CD1c-positive myeloid dendritic cell (primary cell): ENCODE data around the gene CHAT.
"Not testable (repeated sequence)": the region's sequence is repeated elsewhere in the genome, so short reads cannot be mapped to it uniquely, and the experiment has no call there.

Experiments used
- DNase-seq: peaks from one replicate; pipeline ENCODE4 v3.0.0-alpha.2; 2016; ENCODE audit errors: extremely low spot score

CHAT gene

DNA sequence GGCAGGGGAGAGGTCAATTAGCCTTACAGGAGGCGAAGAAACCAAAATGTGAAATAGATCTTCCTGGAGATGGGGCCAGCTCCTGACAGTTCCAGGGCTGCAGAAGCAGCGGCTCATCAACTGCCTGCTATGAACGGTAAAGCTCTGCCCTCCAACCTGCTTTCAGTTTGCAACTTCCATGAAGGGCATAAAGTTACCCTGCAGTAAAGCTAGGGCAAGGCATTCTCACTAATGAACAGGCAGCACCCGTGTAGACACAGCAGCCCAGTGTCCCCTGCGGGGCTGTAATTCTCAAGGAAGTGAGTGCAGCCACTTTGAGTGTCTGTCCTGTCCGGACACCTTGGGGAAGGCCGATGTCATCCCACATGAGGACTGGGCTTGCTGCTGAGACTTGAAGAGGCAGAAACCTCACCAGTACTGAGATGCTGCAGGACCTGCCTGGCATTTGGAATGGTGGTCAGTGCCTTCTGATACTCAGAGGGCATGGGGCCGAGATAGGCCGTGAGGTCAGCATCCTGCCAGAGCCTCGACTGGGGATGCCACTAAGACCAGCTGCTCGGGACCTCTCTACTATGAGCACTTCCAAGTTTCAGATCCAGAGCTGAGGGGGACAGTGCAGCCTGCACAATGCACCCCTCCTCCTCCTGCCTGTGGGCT lies 39.6 kb downstream of the CHAT start:
- no peak for DNase-seq

DNA sequence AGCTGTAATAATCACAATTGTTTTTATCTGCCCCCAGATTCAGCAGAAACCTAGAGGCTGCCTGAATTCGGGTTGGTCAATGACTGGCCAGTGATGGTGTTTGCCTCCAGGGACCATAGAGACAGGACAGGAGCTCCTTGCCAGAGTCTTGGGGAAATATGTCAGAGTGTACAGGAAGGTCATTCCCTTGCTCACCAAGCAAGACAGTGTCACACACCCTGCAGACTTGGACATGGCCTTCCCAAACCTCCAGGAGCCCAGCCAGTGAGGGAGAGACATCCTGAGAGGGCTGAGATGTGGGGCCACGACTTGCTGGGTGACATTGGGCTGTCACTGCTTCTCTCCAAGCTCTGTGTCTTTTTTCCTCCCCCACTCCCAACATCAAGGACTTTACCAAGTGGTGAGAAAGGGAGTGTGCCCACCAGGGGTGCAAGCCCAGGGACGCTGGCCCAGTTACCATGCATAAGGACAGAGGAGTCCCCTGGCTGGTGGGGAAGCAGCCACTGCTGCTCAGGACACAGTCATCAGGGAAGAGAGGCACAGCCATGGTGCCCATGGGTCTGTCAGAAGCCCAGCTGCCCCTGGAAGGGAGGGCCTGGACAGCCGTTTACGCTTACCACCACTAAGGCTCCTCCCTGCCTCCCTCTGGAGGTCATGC lies 40.3 kb downstream of the CHAT start:
- no peak for DNase-seq

DNA sequence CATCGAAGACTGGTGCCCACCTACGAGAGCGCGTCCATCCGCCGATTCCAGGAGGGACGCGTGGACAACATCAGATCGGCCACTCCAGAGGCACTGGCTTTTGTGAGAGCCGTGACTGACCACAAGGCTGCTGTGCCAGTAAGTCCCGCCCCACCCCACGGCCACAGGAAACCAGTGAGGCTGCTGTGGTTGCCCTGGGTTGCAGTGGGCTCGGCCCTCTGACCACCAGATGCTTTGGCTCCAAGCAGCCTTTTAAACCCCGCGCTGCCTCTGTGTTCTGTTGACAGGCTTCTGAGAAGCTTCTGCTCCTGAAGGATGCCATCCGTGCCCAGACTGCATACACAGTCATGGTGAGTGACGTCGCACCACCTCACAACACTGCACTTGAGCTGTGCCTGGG lies 41.3 kb downstream of the CHAT start:
- no peak for DNase-seq

DNA sequence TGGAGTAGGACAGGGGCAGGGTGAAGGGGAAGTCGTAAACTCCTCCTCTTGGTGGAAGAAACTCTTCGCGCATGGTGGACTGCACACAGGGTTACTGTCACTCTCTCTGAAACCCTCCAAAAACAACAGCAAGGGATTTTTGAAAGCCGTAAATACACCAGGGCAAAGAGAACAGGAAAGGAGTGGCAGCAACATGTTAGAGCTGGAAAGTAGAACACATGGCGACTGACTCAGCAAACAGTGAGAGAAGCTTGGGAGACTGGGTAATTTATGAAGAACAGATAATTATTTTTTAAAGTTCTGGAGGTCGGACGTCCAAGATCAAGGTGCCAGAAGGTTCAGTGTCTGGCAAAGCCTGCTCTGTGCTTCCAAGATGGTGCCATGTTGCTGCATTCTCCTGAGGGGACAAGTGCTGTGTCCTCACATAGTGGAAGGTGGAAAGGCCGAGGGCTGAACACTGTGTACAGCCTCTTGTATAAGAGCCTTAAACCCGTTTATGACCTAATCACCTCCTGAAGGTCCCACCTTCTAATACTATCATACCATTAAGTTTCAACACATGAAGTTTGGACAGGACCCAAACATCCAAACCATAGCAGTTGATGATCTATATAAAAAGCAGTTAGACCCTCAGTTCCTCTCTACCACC lies 43.1 kb downstream of the CHAT start:
- no peak for DNase-seq

DNA sequence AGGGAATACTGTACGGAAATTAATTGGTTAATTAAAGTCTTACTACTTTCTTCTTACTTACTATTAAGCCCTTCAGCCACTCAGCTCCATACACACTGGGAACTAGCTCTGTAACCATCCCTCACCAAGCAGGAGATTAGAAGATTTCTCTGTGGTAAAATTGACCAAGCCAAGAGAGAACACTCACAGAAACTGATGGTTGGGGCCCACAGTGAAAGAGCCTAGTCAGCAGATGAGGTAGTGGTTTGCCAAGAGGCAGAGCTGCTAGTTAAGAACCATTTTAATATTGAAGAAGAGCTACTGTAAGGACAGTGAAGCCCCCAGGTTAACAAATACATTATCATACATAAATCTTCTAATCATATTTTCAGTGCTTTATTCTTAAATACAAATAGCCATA lies 43.8 kb downstream of the CHAT start:
- no peak for DNase-seq

DNA sequence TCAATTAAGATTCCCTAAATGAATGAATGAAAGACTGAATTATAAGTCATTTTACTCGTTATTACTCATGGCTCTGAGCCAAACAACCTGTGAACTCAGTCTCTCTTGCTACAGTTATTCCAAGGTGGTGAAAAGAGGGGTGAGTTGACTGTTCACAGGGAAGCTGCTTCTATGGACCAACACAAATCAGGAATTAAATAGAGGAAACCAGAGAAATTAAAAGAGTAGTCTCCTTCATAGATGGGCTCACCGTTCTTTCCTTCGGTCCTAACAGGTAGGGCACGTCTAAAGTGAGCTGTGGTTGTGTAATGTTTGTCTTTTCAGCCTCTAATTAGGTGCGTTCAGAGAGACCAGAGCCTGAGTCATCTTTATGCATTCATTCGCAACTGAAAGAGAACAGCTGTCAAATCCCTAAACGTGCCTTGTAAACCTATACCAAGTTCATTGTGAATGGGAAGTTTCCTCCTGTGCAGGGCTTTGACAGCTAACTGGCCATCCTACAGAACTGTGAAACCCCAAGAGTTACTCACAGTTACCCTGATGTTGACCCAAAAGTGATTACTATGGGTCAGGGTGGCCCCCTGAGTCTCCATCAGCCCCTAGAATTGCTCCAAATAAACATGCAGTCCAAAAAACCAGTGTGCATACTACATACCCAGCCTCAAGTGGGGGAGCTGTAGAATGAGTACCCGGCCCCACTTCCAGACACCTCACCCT lies 47.5 kb downstream of the CHAT start:
- no peak for DNase-seq

DNA sequence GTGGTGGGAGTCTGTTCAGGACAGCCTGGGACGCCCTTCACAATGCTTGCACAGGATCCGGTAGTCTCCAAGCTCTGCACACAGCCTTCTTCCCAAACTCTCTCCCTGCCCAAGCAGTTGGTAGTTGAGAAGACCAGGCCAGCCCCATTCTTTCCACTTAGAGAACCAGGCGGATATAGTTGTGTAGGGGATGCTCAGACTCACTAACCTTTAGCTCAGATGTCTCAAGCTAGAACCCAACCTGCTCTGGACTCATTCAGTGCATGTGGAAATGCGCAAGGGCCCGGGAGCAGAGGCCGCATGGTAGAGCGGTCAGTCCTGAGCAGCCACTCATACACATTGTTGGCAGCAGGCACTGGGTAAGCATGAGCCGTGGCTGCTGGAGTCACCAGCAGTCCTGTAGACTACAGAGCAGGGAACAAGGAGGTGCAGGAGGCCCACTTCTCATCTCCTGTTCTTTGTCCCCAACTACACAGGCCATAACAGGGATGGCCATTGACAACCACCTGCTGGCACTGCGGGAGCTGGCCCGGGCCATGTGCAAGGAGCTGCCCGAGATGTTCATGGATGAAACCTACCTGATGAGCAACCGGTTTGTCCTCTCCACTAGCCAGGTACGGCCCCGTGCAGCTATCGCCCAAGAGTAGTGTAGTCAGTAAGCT lies 48.5 kb downstream of the CHAT start:
- DNase-seq: no peak

DNA sequence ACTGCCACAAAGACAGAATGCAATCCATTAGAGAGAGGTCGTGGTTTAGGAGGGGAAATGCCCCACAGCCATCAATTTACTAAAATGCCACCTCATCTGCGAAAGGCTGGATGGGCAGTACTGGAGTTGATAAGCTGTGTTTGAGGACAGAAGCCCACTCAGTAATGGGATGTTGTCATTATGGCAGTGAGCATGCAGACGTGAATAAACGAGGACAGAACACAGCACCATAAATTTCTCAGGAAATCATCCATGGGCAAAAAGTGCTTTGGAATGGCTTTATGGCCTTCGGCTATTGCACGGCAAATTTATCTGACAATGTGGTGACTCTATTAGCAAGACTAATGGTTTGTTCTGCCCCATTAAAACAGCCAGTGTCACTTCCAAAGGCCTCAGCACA lies 49.8 kb downstream of the CHAT start:
- no peak for DNase-seq

DNA sequence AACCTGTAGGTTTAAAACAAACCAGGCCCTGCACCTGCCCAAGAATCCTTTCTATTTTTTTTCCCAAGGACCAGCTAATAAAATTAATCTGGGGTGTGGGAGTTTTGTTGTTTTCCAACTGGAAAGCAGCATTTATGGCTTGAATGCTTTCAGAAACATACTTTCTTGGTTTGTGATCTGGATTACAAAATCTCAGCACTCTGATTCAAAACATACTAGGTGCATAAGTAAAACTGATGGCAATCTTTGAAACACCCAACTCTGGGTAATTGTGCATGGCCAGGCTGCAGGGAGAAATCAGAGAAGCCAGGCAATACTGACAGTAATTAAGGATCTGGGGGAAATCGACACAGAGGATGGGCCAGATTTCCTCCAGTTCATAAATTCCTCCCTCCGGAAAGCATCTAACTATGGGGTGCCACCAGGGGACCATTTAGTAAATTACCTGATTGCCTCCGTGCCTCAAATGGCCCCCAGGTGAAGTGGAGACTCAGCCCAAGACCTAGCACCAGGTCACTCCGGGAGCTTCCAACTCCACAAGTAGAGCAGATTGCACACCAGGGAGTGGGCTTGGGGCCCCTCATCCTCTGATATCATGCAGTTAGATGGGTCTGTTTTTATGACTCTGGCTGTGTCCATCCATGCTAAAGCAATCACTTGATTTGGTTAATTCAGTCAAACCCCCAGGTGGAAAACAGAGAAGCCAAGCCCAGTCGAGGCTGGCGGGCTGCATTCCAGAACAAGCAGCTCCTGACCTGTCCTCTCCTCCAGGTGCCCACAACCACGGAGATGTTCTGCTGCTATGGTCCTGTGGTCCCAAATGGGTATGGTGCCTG lies 50.4 kb downstream of the CHAT start:
- DNase-seq: no peak

DNA sequence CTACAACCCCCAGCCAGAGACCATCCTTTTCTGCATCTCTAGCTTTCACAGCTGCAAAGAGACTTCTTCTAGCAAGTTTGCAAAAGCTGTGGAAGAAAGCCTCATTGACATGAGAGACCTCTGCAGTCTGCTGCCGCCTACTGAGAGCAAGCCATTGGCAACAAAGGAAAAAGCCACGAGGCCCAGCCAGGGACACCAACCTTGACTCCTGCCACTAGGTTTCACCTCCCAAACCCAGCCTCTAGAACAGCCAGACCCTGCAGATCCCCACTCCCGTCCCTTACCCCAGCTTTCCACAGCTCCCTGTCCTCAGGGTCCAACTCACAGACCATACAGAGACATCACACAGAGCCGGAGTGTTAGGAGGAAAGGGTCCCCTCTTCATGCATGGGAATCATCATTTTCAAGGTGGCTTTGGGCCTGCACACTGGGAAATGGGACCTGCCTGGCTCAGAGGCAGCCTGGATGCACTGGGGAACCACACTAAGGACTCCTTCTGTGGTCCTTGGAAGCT lies 51.1 kb downstream of the CHAT start:
- no peak for DNase-seq

DNA sequence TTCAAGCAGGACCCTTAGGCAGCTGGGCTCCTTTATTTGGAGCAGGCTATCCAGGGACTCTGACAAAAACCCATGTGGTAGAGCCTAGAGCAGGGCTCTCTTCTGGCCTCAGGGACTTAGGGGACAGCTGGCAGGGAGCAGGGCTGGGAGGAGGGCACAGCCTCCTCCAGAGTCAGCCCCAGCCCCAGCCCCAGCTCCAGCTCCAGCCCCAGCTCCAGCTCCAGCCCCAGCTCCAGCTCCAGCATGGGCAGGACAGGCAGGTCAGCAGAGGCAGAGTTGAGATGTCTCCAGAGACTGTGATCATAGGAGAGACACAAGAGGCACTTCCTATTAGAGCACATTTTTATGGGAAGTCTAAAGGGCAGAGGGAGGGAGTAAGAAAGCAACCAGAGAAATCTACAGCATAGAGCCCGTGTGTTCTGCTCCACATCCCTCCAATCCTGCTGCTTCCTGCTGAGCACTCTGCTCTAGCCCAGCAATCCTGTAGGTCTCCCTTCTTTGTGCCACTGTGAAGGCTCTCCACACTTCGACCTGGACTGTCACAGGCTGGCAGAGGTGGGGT lies 52.3 kb downstream of the CHAT start:
- DNase-seq: no peak

DNA sequence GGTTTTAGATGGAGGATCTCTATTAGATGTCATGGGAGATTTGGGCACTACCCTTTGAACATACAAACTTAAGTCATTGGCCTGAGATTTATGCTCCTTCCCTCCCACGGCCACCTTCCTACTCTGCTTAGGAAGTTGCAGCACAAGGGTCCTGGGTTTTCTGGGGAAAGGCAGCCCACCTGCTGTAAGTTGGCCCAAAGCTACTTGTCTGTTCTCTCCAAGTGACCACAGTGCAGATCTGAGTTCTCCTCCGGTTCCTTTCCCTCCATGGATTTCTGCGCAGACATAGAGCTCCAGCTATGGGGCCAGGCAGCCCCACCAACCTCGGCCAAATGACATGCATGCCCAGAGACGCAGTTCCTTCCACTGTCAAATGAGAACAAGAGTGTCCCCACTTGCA lies 52.8 kb downstream of the CHAT start:
- DNase-seq: no peak

DNA sequence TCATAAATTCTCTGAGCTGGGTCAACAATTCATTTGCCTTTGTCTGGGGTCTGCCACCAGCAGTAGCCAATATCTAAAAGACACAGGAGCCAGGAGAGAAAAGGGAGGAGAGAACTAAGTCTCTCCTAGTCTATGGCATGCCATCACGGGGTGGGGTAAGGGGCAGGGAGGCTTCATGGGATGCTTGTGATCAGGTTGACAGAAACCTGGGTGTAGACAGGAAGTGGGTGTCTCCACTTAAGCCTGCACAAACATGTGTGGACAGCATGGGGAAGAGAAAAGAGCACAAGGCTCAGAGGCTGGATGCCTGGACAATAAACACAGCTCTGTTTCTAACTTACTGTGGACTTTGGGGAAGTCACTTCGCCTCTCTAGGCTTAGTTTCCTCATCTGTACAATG lies 54.2 kb downstream of the CHAT start:
- no peak for DNase-seq

DNA sequence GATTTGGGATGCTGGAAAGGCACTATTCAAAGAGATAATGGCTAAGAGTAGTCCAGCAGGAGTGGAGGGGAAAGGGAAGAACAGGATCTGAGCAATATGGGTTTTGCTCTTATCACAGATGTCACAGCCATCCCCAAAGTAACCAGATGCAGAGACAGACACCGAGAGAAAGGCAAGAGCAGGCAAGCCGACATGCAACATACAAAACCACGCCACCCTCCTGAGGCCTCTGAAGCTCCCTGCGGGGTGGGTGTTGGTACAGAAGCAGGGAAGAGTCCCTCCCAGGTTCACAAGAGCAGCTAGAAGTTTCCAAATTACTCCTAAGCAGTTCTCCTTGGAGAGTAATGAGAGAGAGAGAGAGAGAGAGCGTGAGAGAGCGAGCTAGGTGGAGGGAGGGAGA lies 54.8 kb downstream of the CHAT start:
- DNase-seq: no peak

DNA sequence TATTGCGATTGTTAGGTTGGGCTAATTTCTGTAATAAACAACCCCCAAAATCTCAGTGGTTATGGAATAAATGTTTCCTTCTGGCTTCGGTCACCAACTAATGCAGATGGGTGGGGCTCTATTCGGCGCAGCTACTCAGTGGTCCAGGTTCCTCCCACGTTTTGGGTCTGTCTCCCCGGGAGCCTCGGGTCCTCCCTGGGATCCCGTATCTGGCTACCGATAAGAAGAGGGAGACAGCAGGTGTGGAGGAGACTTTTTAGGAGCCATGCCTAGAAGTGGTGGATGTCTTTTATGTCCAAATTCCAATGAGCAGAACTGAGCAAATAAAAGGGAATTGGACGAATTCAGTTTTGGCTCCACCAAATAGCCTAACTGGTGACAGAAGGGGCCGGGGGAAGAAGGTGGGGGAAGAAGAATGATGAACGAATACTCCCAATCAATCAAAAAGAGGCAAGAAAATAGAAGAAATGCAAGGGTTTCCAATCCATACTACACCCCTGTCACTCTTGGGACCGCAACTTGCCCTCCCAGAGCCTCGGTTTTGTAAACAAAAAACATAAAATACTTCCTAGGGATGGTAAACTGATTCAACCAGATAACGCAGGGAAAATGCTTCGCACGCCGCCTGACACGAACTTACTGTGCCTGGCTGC lies 65.1 kb downstream of the CHAT start:
- DNase-seq: no peak

DNA sequence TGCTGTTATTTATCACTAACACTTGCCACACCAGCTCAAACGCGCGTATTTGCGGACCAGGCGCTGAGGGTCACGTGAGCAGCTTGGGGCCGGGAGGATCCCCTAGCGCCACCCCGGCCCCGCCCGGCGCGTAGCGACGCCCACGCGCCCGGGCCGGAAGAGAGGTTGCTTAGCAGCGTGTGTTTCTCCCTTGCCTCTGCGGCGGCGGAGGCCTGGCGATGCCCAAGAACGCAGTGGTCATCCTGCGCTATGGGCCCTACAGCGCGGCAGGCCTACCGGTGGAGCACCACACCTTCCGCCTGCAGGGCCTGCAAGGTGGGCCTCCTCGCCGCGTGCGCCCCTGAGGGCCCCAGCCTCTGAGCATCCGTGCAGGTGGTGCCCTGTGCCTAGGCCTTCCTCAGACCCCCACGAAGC lies 65.7 kb downstream of the CHAT start, which contains the start of gene C10orf53:
Gene C10orf53, plus strand, starts transcription at position 172 of the 414 bp plus-strand sequence. Its CDS starts 47 bp downstream, at position 219.
- peak; percentile 56 for DNase-seq

DNA sequence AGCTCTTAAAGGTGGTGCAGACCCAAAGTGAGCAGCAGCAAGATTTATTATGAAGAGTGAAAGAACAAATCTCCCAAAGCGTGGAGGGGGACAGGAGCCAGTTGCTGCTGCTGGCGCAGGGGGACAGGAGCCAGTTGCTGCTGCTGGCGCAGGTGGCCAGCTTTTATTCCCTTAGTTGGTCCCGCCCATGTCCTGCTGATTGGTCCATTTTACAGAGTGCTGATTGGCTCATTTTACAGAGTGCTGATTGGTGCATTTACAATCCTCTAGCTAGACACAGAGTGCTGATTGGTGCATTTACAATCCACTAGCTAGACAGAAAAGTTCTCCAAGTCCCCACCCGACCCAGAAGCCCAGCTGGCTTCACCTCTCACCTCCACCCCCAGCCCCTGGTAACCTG lies 68.6 kb downstream of the CHAT start:
- not testable (repeated sequence) for DNase-seq

DNA sequence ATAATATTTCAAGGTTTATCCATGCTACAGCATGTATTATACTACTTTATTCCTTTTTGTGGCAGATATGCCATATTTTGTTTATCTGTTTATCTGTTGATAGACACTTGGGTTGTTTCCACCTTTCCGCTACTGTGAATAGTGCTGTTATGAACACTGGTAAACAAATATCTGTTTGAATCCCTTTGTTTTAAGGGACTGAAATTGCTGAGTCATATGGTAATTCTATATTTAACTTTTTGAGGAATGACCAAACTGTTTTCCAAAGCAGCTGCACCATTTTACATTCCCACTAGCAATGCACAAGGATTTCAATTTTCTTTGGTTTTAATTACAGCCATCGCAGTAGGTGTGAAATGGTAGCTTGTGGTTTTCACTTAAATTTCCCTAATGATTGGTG lies 69.0 kb downstream of the CHAT start:
- DNase-seq: no peak

DNA sequence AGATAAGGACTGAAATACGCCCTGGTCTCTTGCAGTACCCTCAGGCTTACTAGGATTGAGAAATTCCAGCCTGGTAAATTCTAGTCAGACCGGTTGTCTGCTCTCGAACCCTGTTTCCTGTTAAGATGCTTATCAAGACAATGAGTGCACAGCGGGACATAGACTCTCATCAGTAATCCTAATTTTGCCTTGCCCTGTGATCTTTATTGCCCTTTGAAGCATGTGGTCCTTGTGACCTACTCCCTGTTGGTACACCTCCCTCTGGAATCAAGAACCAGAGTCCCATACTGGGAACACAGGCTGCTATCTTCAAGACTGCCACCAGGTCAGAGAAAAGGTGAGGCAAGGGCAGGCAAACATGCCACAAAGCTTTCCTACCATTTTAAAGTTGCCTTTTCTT lies 72.8 kb downstream of the CHAT start:
- DNase-seq: no peak

DNA sequence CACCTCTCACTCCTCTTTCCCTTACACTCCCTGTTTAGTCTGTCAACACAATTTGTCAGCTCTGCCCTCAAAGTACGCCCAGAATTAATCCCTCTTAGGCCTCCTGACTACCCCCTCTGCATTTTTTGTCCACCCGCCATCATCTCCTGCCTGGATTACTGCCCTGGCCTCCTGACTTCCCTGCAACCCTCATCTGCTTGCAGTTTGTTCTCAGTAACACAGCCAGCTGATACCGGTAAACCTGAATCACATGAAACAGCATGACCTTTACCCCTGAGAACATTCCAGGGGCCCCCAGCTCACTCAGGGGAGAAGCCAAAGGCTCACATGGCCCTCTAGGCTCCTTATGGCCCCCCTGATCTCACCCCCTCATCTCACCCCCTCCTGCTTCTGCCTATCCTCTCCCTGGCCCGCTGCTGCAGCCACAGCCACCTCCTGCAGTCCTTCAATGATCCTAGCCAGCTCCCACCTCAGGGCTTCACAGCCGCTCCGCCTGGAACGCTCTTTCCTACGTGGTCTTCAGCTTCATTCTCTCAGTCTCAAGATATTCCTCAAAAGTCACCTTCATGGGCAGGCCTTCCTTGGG lies 74.5 kb downstream of the CHAT start:
- no peak for DNase-seq
